ENCODE results near the gene PPP4R3A. TPM values are rescaled to one million over a fixed set of nuclear protein-coding genes. Genes with fewer than 3 reads are reported as not detected.

PPP4R3A gene
- polyA plus RNA-seq, 1 donor (not counting 4 experiments of a cell fraction or from before 2014, with no cell fraction given), result 53.8 TPM

DNA sequence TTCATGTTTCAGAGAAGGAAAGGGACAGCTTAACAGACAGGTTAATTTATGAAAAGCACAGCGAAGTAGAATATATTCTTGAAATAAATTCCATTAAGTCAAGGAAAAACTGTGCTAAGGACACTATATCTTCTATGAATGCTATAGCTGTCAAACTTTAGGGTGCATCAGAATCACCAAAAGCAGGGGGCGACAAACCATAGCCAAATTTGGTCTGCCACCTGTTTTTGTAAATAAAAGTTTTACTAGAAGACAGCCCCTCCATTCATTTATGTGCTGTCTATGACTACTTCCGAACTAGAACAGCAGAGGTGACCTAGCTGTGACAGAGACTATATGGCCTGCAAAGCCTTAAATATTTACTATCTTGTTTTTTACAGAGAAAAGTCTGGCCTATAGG, 25.9 kb downstream of the PPP4R3A start:
- no peak overlapping the region for H2AFZ ChIP-seq (ENCODE audit: control insufficient read depth, low read length)
- dilution Hi-C loops (cut with MboI; ENCODE audit: extremely low pct_ligation_motif_present, low sequenced_read_pairs), result no loop called here
- DNase-seq (ENCODE audit: low read depth, low spot score) (no peak), FAIRE-seq (no peak)
- peaks cover 81% of the 10 kb centered on the region for H3K79me2 ChIP-seq (ENCODE audit: control insufficient read depth, insufficient read depth, low read length)
- H3K4me1 ChIP-seq (ENCODE audit: control insufficient read depth, extremely low read depth, insufficient read depth, low read length), result no peaks in the 10 kb centered on the region
- H3K27me3 ChIP-seq (ENCODE audit: control insufficient read depth, extremely low read depth, insufficient read depth, low read length), result no peaks in the 10 kb centered on the region
- no peaks in the 10 kb centered on the region for H3K9me1 ChIP-seq (ENCODE audit: control insufficient read depth, extremely low read depth, insufficient read depth, low read length)
- peaks cover 15 to 19% of the 10 kb centered on the region in 2 experiments for H3K36me3 ChIP-seq (ENCODE audit: control insufficient read depth in 2 of 2, extremely low read depth in 1 of 2, insufficient read depth in 2 of 2, low read length in 2 of 2)
- no peak overlapping the region for H3K4me3 ChIP-seq (ENCODE audit: control insufficient read depth in 2 of 3, extremely low read depth in 1 of 3, insufficient read depth in 2 of 3, low read depth in 1 of 3, low read length in 3 of 3)
- no peaks in the 10 kb centered on the region for H3K9me3 ChIP-seq (ENCODE audit: control insufficient read depth, low read depth, low read length)
- H3K9ac ChIP-seq (ENCODE audit: control insufficient read depth, extremely low read depth, insufficient read depth, low read length), result no peak overlapping the region
- H3K27ac ChIP-seq (ENCODE audit: control insufficient read depth, insufficient read depth, low read length), result no peak overlapping the region
- TF ChIP-seq EZH2 (IDR thresholded peaks at IDR 0.05; ENCODE audit: low read length) (no peak), CTCF (optimal IDR thresholded peaks at IDR 0.05 in 1 of 3, IDR thresholded peaks at IDR 0.05 in 1 of 3, conservative IDR thresholded peaks at IDR 0.05 in 1 of 3; ENCODE audit: extremely low read depth in 1 of 3, insufficient read depth in 2 of 3, low read length in 3 of 3) (peak in 1 of 3 experiments; percentile 11)
- H3K4me2 ChIP-seq (ENCODE audit: control insufficient read depth, extremely low read depth, insufficient read depth, low read depth, low read length), result no peak overlapping the region
- H4K20me1 ChIP-seq (ENCODE audit: control insufficient read depth, extremely low read depth, insufficient read depth, low read length), result peaks cover 3% of the 10 kb centered on the region

DNA sequence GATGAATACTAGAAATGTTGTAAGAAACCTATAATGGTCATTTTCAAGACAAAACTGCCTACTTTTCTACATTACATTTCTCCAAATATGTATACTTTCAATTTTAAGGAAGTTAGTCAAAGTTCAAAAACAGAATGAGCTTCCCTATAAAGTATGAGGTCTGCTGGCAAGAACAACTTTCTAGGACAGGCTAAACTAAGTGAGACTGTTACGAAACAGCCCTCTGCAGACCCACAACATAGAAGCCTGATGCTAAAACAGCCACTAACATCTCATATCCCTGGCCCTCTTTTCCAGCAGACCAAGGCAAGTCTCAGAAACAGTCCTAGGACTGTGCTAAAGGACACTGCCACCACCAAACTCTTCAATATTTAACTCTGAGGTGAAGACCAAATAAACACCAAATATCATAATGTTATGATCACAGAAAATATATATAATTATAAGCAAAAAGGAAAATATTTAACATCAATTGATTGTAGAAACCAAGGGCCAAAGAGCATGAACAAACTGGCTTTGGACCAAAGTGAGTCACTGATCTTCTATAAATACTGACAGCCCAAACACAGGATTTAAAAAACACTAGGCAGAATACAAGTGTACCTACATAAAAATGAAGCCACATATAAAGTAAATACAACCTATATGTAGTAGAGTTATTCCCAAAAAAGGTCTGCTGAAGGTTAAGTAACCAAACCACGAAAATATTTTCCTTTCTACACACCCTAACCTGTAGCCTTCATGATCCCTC, 27.7 kb downstream of the PPP4R3A start:
- TF ChIP-seq CTCF (optimal IDR thresholded peaks at IDR 0.05 in 1 of 3, IDR thresholded peaks at IDR 0.05 in 1 of 3, conservative IDR thresholded peaks at IDR 0.05 in 1 of 3; ENCODE audit: extremely low read depth in 1 of 3, insufficient read depth in 2 of 3, low read length in 3 of 3) (no peak), EZH2 (IDR thresholded peaks at IDR 0.05; ENCODE audit: low read length) (no peak)
- Histone ChIP-seq H3K9me3 (ENCODE audit: control insufficient read depth, low read depth, low read length) (no peaks in the 10 kb centered on the region), H3K9me1 (ENCODE audit: control insufficient read depth, extremely low read depth, insufficient read depth, low read length) (no peaks in the 10 kb centered on the region), H3K9ac (ENCODE audit: control insufficient read depth, extremely low read depth, insufficient read depth, low read length) (no peak overlapping the region), H3K4me3 (ENCODE audit: control insufficient read depth in 2 of 3, extremely low read depth in 1 of 3, insufficient read depth in 2 of 3, low read depth in 1 of 3, low read length in 3 of 3) (no peak overlapping the region), H4K20me1 (ENCODE audit: control insufficient read depth, extremely low read depth, insufficient read depth, low read length) (peaks cover 6% of the 10 kb centered on the region), H3K36me3 (ENCODE audit: control insufficient read depth in 2 of 2, extremely low read depth in 1 of 2, insufficient read depth in 2 of 2, low read length in 2 of 2) (peaks cover 16 to 24% of the 10 kb centered on the region in 2 experiments), H3K27ac (ENCODE audit: control insufficient read depth, insufficient read depth, low read length) (no peak overlapping the region), H3K4me1 (ENCODE audit: control insufficient read depth, extremely low read depth, insufficient read depth, low read length) (no peaks in the 10 kb centered on the region), H3K27me3 (ENCODE audit: control insufficient read depth, extremely low read depth, insufficient read depth, low read length) (no peaks in the 10 kb centered on the region), H2AFZ (ENCODE audit: control insufficient read depth, low read length) (no peak overlapping the region), H3K79me2 (ENCODE audit: control insufficient read depth, insufficient read depth, low read length) (peaks cover 84% of the 10 kb centered on the region), H3K4me2 (ENCODE audit: control insufficient read depth, extremely low read depth, insufficient read depth, low read depth, low read length) (no peak overlapping the region)
- dilution Hi-C loops (cut with MboI; ENCODE audit: extremely low pct_ligation_motif_present, low sequenced_read_pairs), result no loop called here
- DNase-seq (ENCODE audit: low read depth, low spot score) (no peak), FAIRE-seq (no peak)

Data from keratinocyte (primary cell).